ENCODE measurements around the gene MAML3. TPM values are rescaled to one million over a fixed set of nuclear protein-coding genes. Genes with fewer than 3 reads are reported as not detected.

MAML3 gene
- total RNA-seq, 2 donors from 2014 or later: 29.2 to 32.2 TPM

DNA sequence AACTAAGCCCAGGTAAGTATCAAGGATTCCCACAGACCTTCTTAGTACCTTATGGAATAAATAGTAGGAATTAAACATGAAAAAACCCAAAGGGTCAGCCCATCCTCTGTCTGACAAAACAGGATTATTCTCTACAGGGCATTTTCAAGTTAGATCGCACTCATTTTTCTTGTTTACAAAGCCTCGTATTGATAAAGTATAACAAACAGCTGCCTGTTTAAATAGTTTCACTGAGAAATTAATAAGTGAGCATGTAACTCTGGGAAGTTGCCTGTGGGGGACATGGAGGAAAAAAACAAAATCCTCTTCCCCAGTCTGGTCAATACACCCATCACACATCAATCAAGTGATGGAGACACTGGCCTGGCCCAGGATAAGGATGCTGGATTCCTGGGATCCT is 48.5 kb downstream of the MAML3 start:
- H3K27ac Mint-ChIP-seq: no peak overlapping the region
- H3K4me1 Mint-ChIP-seq: peaks cover 31% of the 10 kb centered on the region
- peaks cover 12% of the 10 kb centered on the region for H3K36me3 ChIP-seq (ENCODE audit: control insufficient read depth, insufficient read depth, low read length)
- no peak overlapping the region for H3K27ac ChIP-seq (ENCODE audit: low read depth, low read length)
- peaks cover 10% of the 10 kb centered on the region for H3K36me3 Mint-ChIP-seq (ENCODE audit: low read depth)
- DNase-seq: no peak
- no peaks in the 10 kb centered on the region for H3K27me3 ChIP-seq (ENCODE audit: control insufficient read depth, insufficient read depth, low read length, poor library complexity, severe bottlenecking)
- no peak overlapping the region for H3K4me3 Mint-ChIP-seq
- TF ChIP-seq, protein P1, sequence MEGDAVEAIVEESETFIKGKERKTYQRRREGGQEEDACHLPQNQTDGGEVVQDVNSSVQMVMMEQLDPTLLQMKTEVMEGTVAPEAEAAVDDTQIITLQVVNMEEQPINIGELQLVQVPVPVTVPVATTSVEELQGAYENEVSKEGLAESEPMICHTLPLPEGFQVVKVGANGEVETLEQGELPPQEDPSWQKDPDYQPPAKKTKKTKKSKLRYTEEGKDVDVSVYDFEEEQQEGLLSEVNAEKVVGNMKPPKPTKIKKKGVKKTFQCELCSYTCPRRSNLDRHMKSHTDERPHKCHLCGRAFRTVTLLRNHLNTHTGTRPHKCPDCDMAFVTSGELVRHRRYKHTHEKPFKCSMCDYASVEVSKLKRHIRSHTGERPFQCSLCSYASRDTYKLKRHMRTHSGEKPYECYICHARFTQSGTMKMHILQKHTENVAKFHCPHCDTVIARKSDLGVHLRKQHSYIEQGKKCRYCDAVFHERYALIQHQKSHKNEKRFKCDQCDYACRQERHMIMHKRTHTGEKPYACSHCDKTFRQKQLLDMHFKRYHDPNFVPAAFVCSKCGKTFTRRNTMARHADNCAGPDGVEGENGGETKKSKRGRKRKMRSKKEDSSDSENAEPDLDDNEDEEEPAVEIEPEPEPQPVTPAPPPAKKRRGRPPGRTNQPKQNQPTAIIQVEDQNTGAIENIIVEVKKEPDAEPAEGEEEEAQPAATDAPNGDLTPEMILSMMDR (conservative IDR thresholded peaks at IDR 0.05): no peak
- no peak overlapping the region for H3K4me3 ChIP-seq (ENCODE audit: low read length)
- no peaks in the 10 kb centered on the region for H3K27me3 Mint-ChIP-seq (ENCODE audit: insufficient read depth)
- WGBS, 2 experiments (ENCODE audit: insufficient coverage in 1 of 2, insufficient read length in 1 of 2): 94 to 96% methylated on average over 2 of the region's 2 CpGs
- H3K9me3 Mint-ChIP-seq: no peaks in the 10 kb centered on the region
- no peaks in the 10 kb centered on the region for H3K9me3 ChIP-seq (ENCODE audit: control insufficient read depth, low read length)
- no peaks in the 10 kb centered on the region for H3K4me1 ChIP-seq (ENCODE audit: control insufficient read depth, insufficient read depth, low read length)
- no peak overlapping the region for H3K9ac ChIP-seq (ENCODE audit: extremely low read depth, low read length, poor library complexity, severe bottlenecking)

DNA sequence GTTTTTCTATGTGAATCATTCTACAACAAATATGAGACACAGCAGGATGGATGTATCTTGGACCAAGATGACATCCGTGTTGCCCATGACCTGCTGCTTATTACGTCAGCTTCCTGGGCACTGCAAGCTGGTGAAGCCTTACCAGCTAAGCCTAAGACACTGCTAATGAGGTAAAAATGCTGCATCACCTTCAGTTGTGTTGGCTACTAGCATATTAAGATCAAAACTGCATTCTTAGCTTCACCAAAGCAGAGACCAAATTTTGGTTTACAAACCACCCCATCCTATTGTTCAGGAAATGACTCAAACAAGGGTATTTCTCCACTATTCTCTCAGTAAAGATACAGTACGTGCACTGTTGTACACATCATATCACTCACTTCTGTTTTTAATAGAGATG is 50.3 kb downstream of the MAML3 start:
- H3K9me3 Mint-ChIP-seq: no peaks in the 10 kb centered on the region
- TF ChIP-seq, protein P1 (conservative IDR thresholded peaks at IDR 0.05): no peak
- no peaks in the 10 kb centered on the region for H3K27me3 ChIP-seq (ENCODE audit: control insufficient read depth, insufficient read depth, low read length, poor library complexity, severe bottlenecking)
- no peak overlapping the region for H3K27ac Mint-ChIP-seq
- H3K4me3 ChIP-seq (ENCODE audit: low read length): no peak overlapping the region
- no peak overlapping the region for H3K27ac ChIP-seq (ENCODE audit: low read depth, low read length)
- no peaks in the 10 kb centered on the region for H3K27me3 Mint-ChIP-seq (ENCODE audit: insufficient read depth)
- no peak for DNase-seq
- WGBS, 2 experiments (ENCODE audit: insufficient coverage in 1 of 2, insufficient read length in 1 of 2): 92 to 100% methylated on average over 2 to 3 of the region's 3 CpGs
- no peaks in the 10 kb centered on the region for H3K4me1 ChIP-seq (ENCODE audit: control insufficient read depth, insufficient read depth, low read length)
- no peak overlapping the region for H3K9ac ChIP-seq (ENCODE audit: extremely low read depth, low read length, poor library complexity, severe bottlenecking)
- peaks cover 10% of the 10 kb centered on the region for H3K36me3 Mint-ChIP-seq (ENCODE audit: low read depth)
- H3K9me3 ChIP-seq (ENCODE audit: control insufficient read depth, low read length): no peaks in the 10 kb centered on the region
- H3K4me1 Mint-ChIP-seq: peaks cover 27% of the 10 kb centered on the region
- H3K36me3 ChIP-seq (ENCODE audit: control insufficient read depth, insufficient read depth, low read length): peaks cover 12% of the 10 kb centered on the region
- H3K4me3 Mint-ChIP-seq: no peak overlapping the region

DNA sequence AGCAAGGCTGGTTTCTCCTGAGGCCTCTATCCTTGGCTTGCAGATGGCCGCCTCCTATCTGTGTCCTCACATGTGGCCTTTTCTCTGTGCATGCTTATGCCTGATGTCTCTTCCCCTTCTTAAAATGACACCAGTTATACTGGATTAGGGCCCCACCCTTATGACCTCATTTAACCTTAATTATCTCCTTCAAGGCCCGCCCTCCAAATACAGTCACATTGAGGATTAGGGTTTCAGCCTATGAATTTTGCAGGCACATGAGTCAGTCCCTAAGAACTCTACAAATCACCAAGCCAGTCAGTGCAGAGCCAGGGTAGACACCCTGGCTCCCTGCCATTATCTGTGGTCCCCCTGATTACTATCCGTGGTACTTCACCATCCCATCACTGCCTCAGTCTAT is 51.6 kb downstream of the MAML3 start:
- Histone ChIP-seq H3K9ac (ENCODE audit: extremely low read depth, low read length, poor library complexity, severe bottlenecking) (no peak overlapping the region), H3K4me3 (ENCODE audit: low read length) (no peak overlapping the region), H3K36me3 (ENCODE audit: control insufficient read depth, insufficient read depth, low read length) (peaks cover 12% of the 10 kb centered on the region), H3K9me3 (ENCODE audit: control insufficient read depth, low read length) (no peaks in the 10 kb centered on the region), H3K27ac (ENCODE audit: low read depth, low read length) (no peak overlapping the region), H3K27me3 (ENCODE audit: control insufficient read depth, insufficient read depth, low read length, poor library complexity, severe bottlenecking) (no peaks in the 10 kb centered on the region), H3K4me1 (ENCODE audit: control insufficient read depth, insufficient read depth, low read length) (peaks cover 2% of the 10 kb centered on the region)
- peaks cover 10% of the 10 kb centered on the region for H3K36me3 Mint-ChIP-seq (ENCODE audit: low read depth)
- no peak overlapping the region for H3K27ac Mint-ChIP-seq
- H3K9me3 Mint-ChIP-seq: no peaks in the 10 kb centered on the region
- no peak overlapping the region for H3K4me3 Mint-ChIP-seq
- no peaks in the 10 kb centered on the region for H3K27me3 Mint-ChIP-seq (ENCODE audit: insufficient read depth)
- peaks cover 22% of the 10 kb centered on the region for H3K4me1 Mint-ChIP-seq
- TF ChIP-seq, protein P1 (conservative IDR thresholded peaks at IDR 0.05): no peak
- no peak for DNase-seq
- WGBS, 2 experiments (ENCODE audit: insufficient coverage in 1 of 2, insufficient read length in 1 of 2): 91 to 94% methylated on average over 2 to 3 of the region's 3 CpGs
